MM.1S (cell line): Measurements from ENCODE around the gene PACS2.

Experiments used
- DNase-seq: peaks from one replicate; pipeline ENCODE4 v3.0.0-alpha.2; 2015
- H2AFZ ChIP-seq: fragments of 300-600 bp; sonication (generic); 2 replicates; pipeline ENCODE4 v1.6.0; 2016; ENCODE audit warnings: antibody characterized with exemption, low read length
- H3F3A ChIP-seq: fragments of 300-600 bp; sonication (generic); 2 replicates; pipeline ENCODE4 v1.6.1; 2016; ENCODE audit warnings: mild to moderate bottlenecking, antibody characterized with exemption, low read length, moderate library complexity, mixed read lengths; ENCODE audit not compliant: insufficient read depth
- H3K27ac ChIP-seq: fragments of 300-600 bp; sonication (generic); 2 replicates; pipeline ENCODE4 v1.5.1; 2016; ENCODE audit warnings: mild to moderate bottlenecking, low read length
- H3K27me3 ChIP-seq: fragments of 300-600 bp; sonication (generic); replicated peaks from 2 replicates; pipeline ENCODE4 v1.6.0; 2016; ENCODE audit warnings: low read length; ENCODE audit not compliant: insufficient read depth
- H3K36me3 ChIP-seq: fragments of 300-600 bp; sonication (generic); replicated peaks from 2 replicates; pipeline ENCODE4 v1.6.1; 2016; ENCODE audit warnings: mild to moderate bottlenecking, low read length, mixed read lengths; ENCODE audit not compliant: insufficient read depth
- H3K4me1 ChIP-seq: fragments of 300-600 bp; sonication (generic); 2 replicates; pipeline ENCODE4 v1.6.1; 2016; ENCODE audit warnings: low read length, mixed read lengths
- H3K4me2 ChIP-seq: fragments of 300-600 bp; sonication (generic); 2 replicates; pipeline ENCODE4 v1.6.0; 2016; ENCODE audit warnings: low read depth, low read length
- H3K4me3 ChIP-seq: fragments of 300-600 bp; sonication (generic); 2 replicates; pipeline ENCODE4 v1.5.1; 2016; ENCODE audit warnings: low read length, mixed read lengths
- H3K79me2 ChIP-seq: fragments of 300-600 bp; sonication (generic); 2 replicates; pipeline ENCODE4 v1.6.1; 2016; ENCODE audit warnings: mixed run types, low read length, mixed read lengths
- H3K9ac ChIP-seq: fragments of 300-600 bp; sonication (generic); 2 replicates; pipeline ENCODE4 v1.6.1; 2016; ENCODE audit warnings: low read length, mixed read lengths
- H3K9me2 ChIP-seq: fragments of 300-600 bp; sonication (generic); replicated peaks from 2 replicates; pipeline ENCODE4 v1.6.1; 2016; ENCODE audit warnings: mild to moderate bottlenecking, low read length, mixed read lengths; ENCODE audit not compliant: insufficient read depth
- H3K9me3 ChIP-seq: fragments of 300-600 bp; sonication (generic); replicated peaks from 2 replicates; pipeline ENCODE4 v1.6.1; 2016; ENCODE audit warnings: mild to moderate bottlenecking, low read length, mixed read lengths; ENCODE audit not compliant: insufficient read depth
- H4K20me1 ChIP-seq: fragments of 300-600 bp; sonication (generic); 2 replicates; pipeline ENCODE4 v1.6.1; 2016; ENCODE audit warnings: mild to moderate bottlenecking, low read length, moderate library complexity, mixed read lengths; ENCODE audit not compliant: insufficient read depth
- EZH2 ChIP-seq: fragments of 300-600 bp; sonication (generic); optimal IDR thresholded peaks from 2 replicates; pipeline ENCODE3; 2017; ENCODE audit warnings: low read depth, mild to moderate bottlenecking, antibody characterized with exemption, low read length, mixed read lengths
- EZH2phosphoT487 ChIP-seq: fragments of 300-600 bp; sonication (generic); IDR thresholded peaks from 2 replicates; pipeline ENCODE4 v1.6.1; 2018; ENCODE audit warnings: antibody characterized with exemption, low read length
- TF ChIP-seq, protein P1 (sequence below): fragments of 300-600 bp; sonication (generic); IDR thresholded peaks from 2 replicates; pipeline ENCODE4 v1.5.1; 2016; ENCODE audit warnings: antibody characterized with exemption, low read length, mixed read lengths

Gene PACS2

DNA sequence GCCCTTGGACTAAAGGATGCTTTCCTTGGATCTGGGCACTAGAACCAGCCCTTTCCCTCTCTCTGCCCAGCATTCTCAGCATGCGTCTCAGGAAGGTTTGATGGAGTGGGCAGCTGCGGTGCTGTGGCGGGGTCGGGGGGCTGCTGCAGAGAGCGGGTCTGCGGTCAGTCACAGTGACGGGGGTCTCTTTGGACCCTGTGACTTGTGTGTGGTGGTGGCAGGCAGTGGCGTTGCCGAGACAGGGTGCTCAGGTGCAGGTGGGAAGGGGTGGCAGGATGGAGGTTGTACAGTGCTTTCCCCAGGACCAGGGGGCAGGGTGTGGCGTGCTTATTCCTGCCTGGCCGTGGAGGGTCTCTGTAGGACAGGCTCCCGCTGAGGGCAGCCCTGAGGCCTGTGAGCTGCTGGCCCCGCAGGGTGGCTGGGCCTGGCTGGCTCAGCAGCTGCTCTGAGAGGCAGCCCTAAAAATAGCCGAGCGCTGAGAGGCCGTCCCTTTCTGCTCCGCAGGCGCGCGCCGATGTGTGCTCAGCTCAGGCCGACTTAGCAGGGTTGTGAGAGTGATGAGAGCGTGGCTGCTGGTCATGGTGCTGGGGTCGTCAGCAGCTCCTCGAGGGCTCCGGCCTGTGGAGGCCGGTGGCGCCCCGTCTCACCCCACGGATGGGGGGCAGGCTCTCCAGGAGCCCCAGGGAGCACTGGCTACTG lies 9.7 kb downstream of the PACS2 start:
- Histone ChIP-seq H3K9ac (no peak overlapping the region), H2AFZ (no peak overlapping the region), H3K4me2 (no peak overlapping the region), H3K79me2 (no peaks in the 10 kb centered on the region; the same call in 1 of the 2 replicates), H4K20me1 (no peaks in the 10 kb centered on the region), H3K9me3 (no peaks in the 10 kb centered on the region), H3K4me1 (no peaks in the 10 kb centered on the region), H3K27ac (no peak overlapping the region), H3K4me3 (no peak overlapping the region), H3F3A (no peaks in the 10 kb centered on the region), H3K36me3 (no peaks in the 10 kb centered on the region), H3K9me2 (no peaks in the 10 kb centered on the region), H3K27me3 (no peaks in the 10 kb centered on the region)
- no peak for DNase-seq
- TF ChIP-seq EZH2phosphoT487: no peak

DNA sequence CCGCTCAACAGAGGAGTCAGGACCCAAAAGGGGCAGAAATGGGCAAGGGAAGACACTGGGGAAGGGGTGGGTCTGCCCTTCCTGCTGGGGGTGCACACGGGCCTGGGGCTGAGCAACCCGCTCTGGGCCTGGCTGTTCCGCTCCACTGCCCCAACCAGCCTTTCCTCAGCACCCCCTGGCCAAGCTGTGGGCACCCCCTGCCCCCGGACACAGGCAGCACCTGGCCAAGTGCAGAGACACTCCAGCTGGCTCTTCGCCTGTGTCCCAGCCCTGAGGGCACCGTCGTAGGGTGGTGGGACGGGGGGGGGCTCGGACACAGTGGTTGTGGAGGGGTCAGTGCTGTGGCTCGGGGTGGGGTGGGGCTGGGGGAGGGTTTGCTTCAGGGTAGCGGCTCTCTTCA lies 10.3 kb downstream of the PACS2 start:
- Histone ChIP-seq H4K20me1 (no peaks in the 10 kb centered on the region), H3K9ac (no peak overlapping the region), H3K9me3 (no peaks in the 10 kb centered on the region), H2AFZ (no peak overlapping the region), H3K4me2 (no peak overlapping the region), H3F3A (no peaks in the 10 kb centered on the region), H3K4me3 (no peak overlapping the region), H3K79me2 (no peaks in the 10 kb centered on the region; the same call in 1 of the 2 replicates), H3K27me3 (no peaks in the 10 kb centered on the region), H3K27ac (no peak overlapping the region), H3K9me2 (no peaks in the 10 kb centered on the region), H3K36me3 (no peaks in the 10 kb centered on the region), H3K4me1 (no peaks in the 10 kb centered on the region)
- no peak for TF ChIP-seq EZH2phosphoT487
- TF ChIP-seq, protein P1, sequence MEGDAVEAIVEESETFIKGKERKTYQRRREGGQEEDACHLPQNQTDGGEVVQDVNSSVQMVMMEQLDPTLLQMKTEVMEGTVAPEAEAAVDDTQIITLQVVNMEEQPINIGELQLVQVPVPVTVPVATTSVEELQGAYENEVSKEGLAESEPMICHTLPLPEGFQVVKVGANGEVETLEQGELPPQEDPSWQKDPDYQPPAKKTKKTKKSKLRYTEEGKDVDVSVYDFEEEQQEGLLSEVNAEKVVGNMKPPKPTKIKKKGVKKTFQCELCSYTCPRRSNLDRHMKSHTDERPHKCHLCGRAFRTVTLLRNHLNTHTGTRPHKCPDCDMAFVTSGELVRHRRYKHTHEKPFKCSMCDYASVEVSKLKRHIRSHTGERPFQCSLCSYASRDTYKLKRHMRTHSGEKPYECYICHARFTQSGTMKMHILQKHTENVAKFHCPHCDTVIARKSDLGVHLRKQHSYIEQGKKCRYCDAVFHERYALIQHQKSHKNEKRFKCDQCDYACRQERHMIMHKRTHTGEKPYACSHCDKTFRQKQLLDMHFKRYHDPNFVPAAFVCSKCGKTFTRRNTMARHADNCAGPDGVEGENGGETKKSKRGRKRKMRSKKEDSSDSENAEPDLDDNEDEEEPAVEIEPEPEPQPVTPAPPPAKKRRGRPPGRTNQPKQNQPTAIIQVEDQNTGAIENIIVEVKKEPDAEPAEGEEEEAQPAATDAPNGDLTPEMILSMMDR: no peak
- no peak for TF ChIP-seq EZH2
- DNase-seq: no peak

DNA sequence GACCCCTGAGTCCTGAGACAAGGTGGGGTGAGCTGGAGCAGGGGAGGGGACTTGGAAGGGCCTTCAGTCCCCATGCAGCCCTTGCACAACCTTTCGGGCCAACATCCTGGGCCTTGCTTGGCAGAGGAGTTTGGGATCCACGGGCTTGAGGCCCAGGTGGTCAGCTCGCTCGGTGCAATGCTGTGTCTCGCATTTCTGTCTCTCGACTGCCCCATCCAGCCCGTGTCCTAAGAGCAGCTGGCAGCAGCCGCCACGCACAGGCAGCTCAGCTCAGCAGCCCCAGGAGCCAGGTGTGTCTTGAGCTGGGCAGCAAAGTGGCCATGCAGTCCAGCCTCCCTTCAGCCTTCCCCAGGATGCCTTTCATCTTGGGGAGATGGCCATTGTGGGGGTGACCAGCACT lies 10.8 kb downstream of the PACS2 start:
- no peak overlapping the region for H3K4me2 ChIP-seq
- no peaks in the 10 kb centered on the region for H3K36me3 ChIP-seq
- no peaks in the 10 kb centered on the region for H3K9me3 ChIP-seq
- H3K27me3 ChIP-seq: no peaks in the 10 kb centered on the region
- no peaks in the 10 kb centered on the region for H3K4me1 ChIP-seq
- DNase-seq: no peak
- no peaks in the 10 kb centered on the region for H4K20me1 ChIP-seq
- H3K79me2 ChIP-seq: no peaks in the 10 kb centered on the region; the same call in 1 of the 2 replicates
- H3K9ac ChIP-seq: no peak overlapping the region
- no peak overlapping the region for H2AFZ ChIP-seq
- H3K27ac ChIP-seq: no peak overlapping the region
- no peak for TF ChIP-seq EZH2phosphoT487
- TF ChIP-seq, protein P1: no peak
- no peak for TF ChIP-seq EZH2
- H3F3A ChIP-seq: no peaks in the 10 kb centered on the region
- H3K4me3 ChIP-seq: no peak overlapping the region
- H3K9me2 ChIP-seq: no peaks in the 10 kb centered on the region
